ENCODE results near the gene ADPRS. TPM values are rescaled to one million over a fixed set of nuclear protein-coding genes. Genes with fewer than 3 reads are reported as not detected.

ADPRS gene
- total RNA-seq, 1 donor from 2014 or later, result 28.7 TPM

DNA sequence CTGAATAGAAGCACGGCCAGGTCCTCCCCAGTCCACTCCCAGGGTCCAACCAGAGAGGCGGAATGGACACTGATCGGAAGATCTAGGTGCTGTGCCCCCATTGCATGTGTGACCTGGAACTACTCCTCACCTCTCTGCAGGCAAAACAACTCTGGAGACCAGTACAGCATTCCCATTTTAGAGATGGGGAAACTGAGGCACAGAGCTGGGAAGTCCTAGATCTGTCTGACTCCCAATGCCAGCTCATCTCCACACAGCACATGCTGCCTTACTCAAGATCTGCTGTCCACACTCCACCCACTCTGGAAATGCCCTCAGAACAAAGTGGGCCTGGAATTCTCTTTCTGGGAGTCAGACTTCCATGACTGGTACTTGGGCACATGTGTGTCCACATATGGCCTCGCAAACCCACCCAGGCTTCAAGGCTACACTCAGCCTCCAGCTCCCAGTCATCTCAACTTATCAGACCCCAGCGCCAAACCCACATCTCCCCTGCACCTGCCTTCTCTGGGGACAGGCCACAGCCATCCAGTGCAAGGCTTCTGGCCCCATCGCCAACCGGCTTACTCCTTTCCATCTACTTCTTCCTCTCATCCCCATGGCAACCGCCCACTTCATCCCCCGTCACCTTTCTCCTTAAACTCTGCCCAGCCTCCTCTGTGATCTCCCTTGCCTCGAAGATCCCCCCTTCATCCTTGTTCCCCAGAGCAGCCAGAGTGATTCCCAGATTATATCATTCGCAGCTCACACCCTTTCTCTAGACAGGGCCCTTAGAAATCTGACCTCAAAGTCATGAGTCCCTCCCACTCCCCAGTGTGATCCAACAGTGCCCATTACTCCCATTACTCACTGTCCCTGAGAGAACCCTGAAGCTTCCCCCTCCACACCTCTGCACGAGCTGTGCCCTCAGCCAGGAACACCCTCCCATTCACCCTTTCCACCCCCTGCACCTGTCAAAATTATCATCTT lies 33.7 kb downstream of the ADPRS start:
- peaks cover 36% of the 10 kb centered on the region for H3K27me3 Mint-ChIP-seq (ENCODE audit: low read depth, unreplicated experiment)
- Histone ChIP-seq H3K9me3 (ENCODE audit: insufficient read depth, low read depth, low read length) (no peaks in the 10 kb centered on the region), H3K9ac (ENCODE audit: low read length) (no peak overlapping the region), H3K4me2 (ENCODE audit: low read length) (no peak overlapping the region), H3K4me1 (ENCODE audit: insufficient read depth, low read length) (peaks cover 12% of the 10 kb centered on the region), H3K27me3 (ENCODE audit: insufficient read depth, low read length) (peaks cover 13% of the 10 kb centered on the region), H3K27ac (ENCODE audit: low read depth, low read length) (no peak overlapping the region), H3K79me2 (ENCODE audit: insufficient read depth, low read length) (no peaks in the 10 kb centered on the region), H4K20me1 (ENCODE audit: insufficient read depth, low read length) (no peaks in the 10 kb centered on the region), H3K36me3 (ENCODE audit: insufficient read depth, low read length) (no peaks in the 10 kb centered on the region), H2AFZ (ENCODE audit: low read depth, low read length) (no peak overlapping the region), H3K4me3 (ENCODE audit: insufficient read depth, low read depth, low read length) (no peak overlapping the region)
- TF ChIP-seq, protein P1, sequence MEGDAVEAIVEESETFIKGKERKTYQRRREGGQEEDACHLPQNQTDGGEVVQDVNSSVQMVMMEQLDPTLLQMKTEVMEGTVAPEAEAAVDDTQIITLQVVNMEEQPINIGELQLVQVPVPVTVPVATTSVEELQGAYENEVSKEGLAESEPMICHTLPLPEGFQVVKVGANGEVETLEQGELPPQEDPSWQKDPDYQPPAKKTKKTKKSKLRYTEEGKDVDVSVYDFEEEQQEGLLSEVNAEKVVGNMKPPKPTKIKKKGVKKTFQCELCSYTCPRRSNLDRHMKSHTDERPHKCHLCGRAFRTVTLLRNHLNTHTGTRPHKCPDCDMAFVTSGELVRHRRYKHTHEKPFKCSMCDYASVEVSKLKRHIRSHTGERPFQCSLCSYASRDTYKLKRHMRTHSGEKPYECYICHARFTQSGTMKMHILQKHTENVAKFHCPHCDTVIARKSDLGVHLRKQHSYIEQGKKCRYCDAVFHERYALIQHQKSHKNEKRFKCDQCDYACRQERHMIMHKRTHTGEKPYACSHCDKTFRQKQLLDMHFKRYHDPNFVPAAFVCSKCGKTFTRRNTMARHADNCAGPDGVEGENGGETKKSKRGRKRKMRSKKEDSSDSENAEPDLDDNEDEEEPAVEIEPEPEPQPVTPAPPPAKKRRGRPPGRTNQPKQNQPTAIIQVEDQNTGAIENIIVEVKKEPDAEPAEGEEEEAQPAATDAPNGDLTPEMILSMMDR (IDR thresholded peaks at IDR 0.05; ENCODE audit: insufficient read depth, low read depth, low read length), result no peak
- no peak for TF ChIP-seq EZH2 (IDR thresholded peaks at IDR 0.05; ENCODE audit: insufficient read depth, low read length)
- no peak overlapping the region for H3K27ac Mint-ChIP-seq (ENCODE audit: unreplicated experiment)
- peaks cover 30% of the 10 kb centered on the region for H3K4me1 Mint-ChIP-seq (ENCODE audit: low read depth, unreplicated experiment)
- H3K9me3 Mint-ChIP-seq (ENCODE audit: unreplicated experiment), result peaks cover 2% of the 10 kb centered on the region
- no peaks in the 10 kb centered on the region for H3K36me3 Mint-ChIP-seq (ENCODE audit: low read depth, unreplicated experiment)
- peak overlapping the region; percentile 60 for H3K4me3 Mint-ChIP-seq (ENCODE audit: unreplicated experiment)
- DNase-seq (ENCODE audit: low read depth), result no peak
- FAIRE-seq, result no peak

DNA sequence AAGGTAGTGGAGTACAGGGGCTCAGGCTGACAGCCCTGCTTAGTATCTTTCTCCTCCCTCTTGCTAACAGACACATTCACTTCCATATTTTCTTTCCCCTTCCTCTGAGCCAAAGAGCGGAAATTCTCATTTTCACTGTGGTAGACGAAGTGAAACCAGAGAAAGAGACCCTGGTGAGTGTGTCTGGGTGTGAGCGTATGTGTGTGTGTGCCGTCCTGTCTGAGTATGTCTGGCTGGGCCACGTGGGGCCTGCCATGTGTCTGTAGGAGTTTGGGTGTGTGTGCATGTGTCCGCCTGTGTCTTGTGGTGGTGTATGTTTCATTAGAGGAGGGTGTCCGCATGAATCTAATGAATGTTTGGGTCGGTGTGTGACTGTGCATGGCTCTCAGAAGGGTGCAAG lies 34.7 kb downstream of the ADPRS start:
- H3K4me1 Mint-ChIP-seq (ENCODE audit: low read depth, unreplicated experiment), result peaks cover 34% of the 10 kb centered on the region
- H3K36me3 Mint-ChIP-seq (ENCODE audit: low read depth, unreplicated experiment), result no peaks in the 10 kb centered on the region
- Histone ChIP-seq H2AFZ (ENCODE audit: low read depth, low read length) (no peak overlapping the region), H3K9ac (ENCODE audit: low read length) (no peak overlapping the region), H3K4me2 (ENCODE audit: low read length) (no peak overlapping the region), H3K4me3 (ENCODE audit: insufficient read depth, low read depth, low read length) (no peak overlapping the region), H3K4me1 (ENCODE audit: insufficient read depth, low read length) (peaks cover 15% of the 10 kb centered on the region), H3K27ac (ENCODE audit: low read depth, low read length) (no peak overlapping the region), H3K9me3 (ENCODE audit: insufficient read depth, low read depth, low read length) (no peaks in the 10 kb centered on the region), H3K79me2 (ENCODE audit: insufficient read depth, low read length) (no peaks in the 10 kb centered on the region), H4K20me1 (ENCODE audit: insufficient read depth, low read length) (no peaks in the 10 kb centered on the region), H3K36me3 (ENCODE audit: insufficient read depth, low read length) (no peaks in the 10 kb centered on the region), H3K27me3 (ENCODE audit: insufficient read depth, low read length) (peaks cover 13% of the 10 kb centered on the region)
- peaks cover 36% of the 10 kb centered on the region for H3K27me3 Mint-ChIP-seq (ENCODE audit: low read depth, unreplicated experiment)
- H3K9me3 Mint-ChIP-seq (ENCODE audit: unreplicated experiment), result peaks cover 2% of the 10 kb centered on the region
- no peak for FAIRE-seq
- TF ChIP-seq EZH2 (IDR thresholded peaks at IDR 0.05; ENCODE audit: insufficient read depth, low read length), result no peak
- TF ChIP-seq, protein P1 (IDR thresholded peaks at IDR 0.05; ENCODE audit: insufficient read depth, low read depth, low read length), result no peak
- no peak overlapping the region for H3K4me3 Mint-ChIP-seq (ENCODE audit: unreplicated experiment)
- DNase-seq (ENCODE audit: low read depth), result no peak
- H3K27ac Mint-ChIP-seq (ENCODE audit: unreplicated experiment), result no peak overlapping the region

All from astrocyte (in vitro differentiated cells and primary cell).